Measurements from ENCODE around the gene ERVH48-1. TPM values are rescaled to one million over a fixed set of nuclear protein-coding genes. Genes with fewer than 3 reads are reported as not detected.
"Not testable (repeated sequence)": the region's sequence is repeated elsewhere in the genome, so short reads cannot be mapped to it uniquely, and the experiment has no call there.

The ERVH48-1 gene
- total RNA-seq, 1 experiment from 2014 or later = 14.7 TPM

DNA sequence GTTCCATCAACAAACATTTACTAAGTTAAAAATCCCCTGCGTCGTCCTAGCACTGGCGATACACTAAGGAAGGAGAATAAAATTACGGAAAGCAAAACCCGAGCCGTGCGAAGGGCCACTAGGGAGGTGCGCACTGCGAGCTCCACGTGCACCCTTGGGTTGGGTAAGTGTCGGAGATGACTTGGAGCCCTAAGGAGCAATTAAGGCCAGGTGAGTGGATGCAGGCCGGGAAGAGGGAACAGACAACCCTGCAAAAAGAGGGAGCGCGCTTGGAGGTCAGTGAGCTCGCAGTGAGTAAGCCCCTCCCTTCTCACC is 46.8 kb downstream of the ERVH48-1 start:
- Mint-ChIP-seq H3K36me3 (peaks cover 26% of the 10 kb centered on the region), H3K4me1 (peaks cover 28% of the 10 kb centered on the region), H3K27me3 (ENCODE audit: low read depth) (no peaks in the 10 kb centered on the region), H3K9me3 (peaks cover 1% of the 10 kb centered on the region), H3K4me3 (peak overlapping the region; percentile 94), H3K27ac (peak overlapping the region; percentile 96)
- TF ChIP-seq, protein P1, sequence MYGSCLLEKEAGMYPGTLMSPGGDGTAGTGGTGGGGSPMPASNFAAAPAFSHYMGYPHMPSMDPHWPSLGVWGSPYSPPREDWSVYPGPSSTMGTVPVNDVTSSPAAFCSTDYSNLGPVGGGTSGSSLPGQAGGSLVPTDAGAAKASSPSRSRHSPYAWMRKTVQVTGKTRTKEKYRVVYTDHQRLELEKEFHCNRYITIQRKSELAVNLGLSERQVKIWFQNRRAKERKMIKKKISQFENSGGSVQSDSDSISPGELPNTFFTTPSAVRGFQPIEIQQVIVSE (CRISPR knock-in tag; IDR thresholded peaks at IDR 0.05; ENCODE audit: borderline replicate concordance) = no peak
- TF ChIP-seq MXD4 (CRISPR knock-in tag; IDR thresholded peaks at IDR 0.05; ENCODE audit: borderline replicate concordance) (no peak), ZNF416 (CRISPR knock-in tag; IDR thresholded peaks at IDR 0.05) (no peak)
- ATAC-seq (no peak), DNase-seq (ENCODE audit: low spot score) (no peak)
- POLR2A ChIA-PET = interaction anchor here (1.1 kb wide), 1 partner anchor 14 kb away, joined by 5 read pairs; no protein-coding TSS in a partner anchor
- CTCF ChIA-PET = interaction anchor here (0.6 to 1.6 kb wide), 4 partner anchors 14 to 225 kb away, joined by 3 to 5 read pairs (median 4); partner anchors contain the start of genes NDUFV3 and PDE9A

DNA sequence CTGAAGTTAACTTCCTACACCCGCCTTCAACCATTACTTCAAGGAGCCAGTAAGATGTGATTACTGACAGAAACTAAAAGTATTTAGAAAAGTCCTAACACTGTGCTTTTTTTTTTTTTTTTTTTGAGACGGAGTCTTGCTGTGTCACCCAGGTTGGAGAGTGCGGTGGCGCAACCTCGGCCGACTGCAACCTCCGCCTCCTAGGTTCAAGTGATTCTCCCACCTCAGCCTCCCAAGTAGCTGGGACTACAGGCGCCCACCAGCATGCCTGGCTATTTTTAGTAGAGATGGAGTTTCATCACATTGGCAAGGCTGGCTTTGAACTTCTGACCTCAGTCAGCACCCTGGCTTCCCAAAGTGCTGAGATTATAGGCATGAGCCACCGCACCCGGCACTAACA is 49.6 kb downstream of the ERVH48-1 start:
- POLR2A ChIA-PET = interaction anchor here (0.7 kb wide), 1 partner anchor 210 kb away, joined by 8 read pairs; no protein-coding TSS in a partner anchor
- H3K27ac Mint-ChIP-seq; H3K27me3 Mint-ChIP-seq (ENCODE audit: low read depth); H3K9me3 Mint-ChIP-seq; CTCF ChIA-PET; DNase-seq (ENCODE audit: low spot score); H3K4me3 Mint-ChIP-seq; ATAC-seq: not testable (repeated sequence)
- Mint-ChIP-seq H3K36me3 (peaks cover 45% of the 10 kb centered on the region), H3K4me1 (peaks cover 28% of the 10 kb centered on the region)

DNA sequence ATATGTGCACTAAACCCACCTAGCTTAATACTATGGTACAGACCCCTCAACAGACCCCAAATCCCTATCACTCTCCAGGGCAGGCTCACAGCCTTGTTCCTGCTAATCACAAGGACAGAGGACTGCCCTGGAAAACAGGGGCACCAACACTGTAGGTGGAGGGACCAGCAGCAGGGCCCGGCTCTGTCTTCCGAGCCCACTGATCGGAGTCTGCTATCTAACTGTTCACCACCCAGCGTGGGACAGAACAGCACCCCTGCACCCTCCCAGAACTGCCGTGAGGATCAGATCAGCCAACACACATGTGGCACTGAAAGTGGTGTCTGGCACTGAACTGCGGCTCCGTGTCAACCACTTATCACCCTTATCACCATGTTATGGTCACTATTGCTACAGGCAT is 52.3 kb downstream of the ERVH48-1 start:
- POLR2A ChIA-PET = no interaction called here
- Mint-ChIP-seq H3K4me3 (no peak overlapping the region), H3K9me3 (no peaks in the 10 kb centered on the region), H3K4me1 (peaks cover 10% of the 10 kb centered on the region), H3K27ac (peak overlapping the region; percentile 37), H3K27me3 (ENCODE audit: low read depth) (no peaks in the 10 kb centered on the region), H3K36me3 (peaks cover 71% of the 10 kb centered on the region)
- ATAC-seq (no peak), DNase-seq (ENCODE audit: low spot score) (no peak)
- CTCF ChIA-PET = no interaction called here
- TF ChIP-seq, protein P2, sequence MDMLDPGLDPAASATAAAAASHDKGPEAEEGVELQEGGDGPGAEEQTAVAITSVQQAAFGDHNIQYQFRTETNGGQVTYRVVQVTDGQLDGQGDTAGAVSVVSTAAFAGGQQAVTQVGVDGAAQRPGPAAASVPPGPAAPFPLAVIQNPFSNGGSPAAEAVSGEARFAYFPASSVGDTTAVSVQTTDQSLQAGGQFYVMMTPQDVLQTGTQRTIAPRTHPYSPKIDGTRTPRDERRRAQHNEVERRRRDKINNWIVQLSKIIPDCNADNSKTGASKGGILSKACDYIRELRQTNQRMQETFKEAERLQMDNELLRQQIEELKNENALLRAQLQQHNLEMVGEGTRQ (CRISPR knock-in tag; IDR thresholded peaks at IDR 0.05) = no peak
- no peak for TF ChIP-seq SP1 (CRISPR knock-in tag; conservative IDR thresholded peaks at IDR 0.05)
- TF ChIP-seq JAZF1 (CRISPR knock-in tag; IDR thresholded peaks at IDR 0.05) = no peak

DNA sequence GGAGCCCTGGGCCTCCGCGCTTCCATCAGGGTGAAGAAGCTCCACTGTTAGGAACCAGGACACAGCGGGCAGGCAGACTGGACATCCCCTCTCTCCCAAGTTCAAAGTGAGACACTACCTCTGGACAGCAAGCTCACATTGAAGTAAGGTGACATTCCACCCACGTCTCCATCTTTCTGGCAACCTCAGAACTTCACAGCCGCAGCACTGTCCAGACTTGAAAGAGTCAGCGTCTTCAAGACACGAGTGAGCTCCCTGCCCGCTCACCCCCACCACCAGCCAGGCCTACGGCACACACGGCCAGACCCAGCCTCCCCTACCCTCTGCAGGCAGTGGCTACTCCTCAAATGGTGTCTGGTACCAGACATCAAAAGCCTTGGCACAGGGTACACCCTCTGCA is 57.2 kb downstream of the ERVH48-1 start:
- ChIA-PET CTCF (no interaction called here), POLR2A (no interaction called here)
- TF ChIP-seq TEAD4 (CRISPR knock-in tag; IDR thresholded peaks at IDR 0.05) (no peak), ZNF317 (CRISPR knock-in tag; IDR thresholded peaks at IDR 0.05; ENCODE audit: borderline replicate concordance, low read depth) (no peak), SOX15 (CRISPR knock-in tag; IDR thresholded peaks at IDR 0.05) (no peak), ZNF423 (CRISPR knock-in tag; IDR thresholded peaks at IDR 0.05) (no peak), ELF4 (CRISPR knock-in tag; IDR thresholded peaks at IDR 0.05; ENCODE audit: low read depth) (no peak), PRRX2 (CRISPR knock-in tag; IDR thresholded peaks at IDR 0.05) (no peak), OVOL2 (CRISPR knock-in tag; IDR thresholded peaks at IDR 0.05; ENCODE audit: borderline replicate concordance) (no peak), NR2C2 (CRISPR knock-in tag; IDR thresholded peaks at IDR 0.05) (no peak)
- TF ChIP-seq, protein P3, sequence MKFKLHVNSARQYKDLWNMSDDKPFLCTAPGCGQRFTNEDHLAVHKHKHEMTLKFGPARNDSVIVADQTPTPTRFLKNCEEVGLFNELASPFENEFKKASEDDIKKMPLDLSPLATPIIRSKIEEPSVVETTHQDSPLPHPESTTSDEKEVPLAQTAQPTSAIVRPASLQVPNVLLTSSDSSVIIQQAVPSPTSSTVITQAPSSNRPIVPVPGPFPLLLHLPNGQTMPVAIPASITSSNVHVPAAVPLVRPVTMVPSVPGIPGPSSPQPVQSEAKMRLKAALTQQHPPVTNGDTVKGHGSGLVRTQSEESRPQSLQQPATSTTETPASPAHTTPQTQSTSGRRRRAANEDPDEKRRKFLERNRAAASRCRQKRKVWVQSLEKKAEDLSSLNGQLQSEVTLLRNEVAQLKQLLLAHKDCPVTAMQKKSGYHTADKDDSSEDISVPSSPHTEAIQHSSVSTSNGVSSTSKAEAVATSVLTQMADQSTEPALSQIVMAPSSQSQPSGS (CRISPR knock-in tag; IDR thresholded peaks at IDR 0.05; ENCODE audit: borderline replicate concordance, low read depth) = no peak
- TF ChIP-seq, protein P4, sequence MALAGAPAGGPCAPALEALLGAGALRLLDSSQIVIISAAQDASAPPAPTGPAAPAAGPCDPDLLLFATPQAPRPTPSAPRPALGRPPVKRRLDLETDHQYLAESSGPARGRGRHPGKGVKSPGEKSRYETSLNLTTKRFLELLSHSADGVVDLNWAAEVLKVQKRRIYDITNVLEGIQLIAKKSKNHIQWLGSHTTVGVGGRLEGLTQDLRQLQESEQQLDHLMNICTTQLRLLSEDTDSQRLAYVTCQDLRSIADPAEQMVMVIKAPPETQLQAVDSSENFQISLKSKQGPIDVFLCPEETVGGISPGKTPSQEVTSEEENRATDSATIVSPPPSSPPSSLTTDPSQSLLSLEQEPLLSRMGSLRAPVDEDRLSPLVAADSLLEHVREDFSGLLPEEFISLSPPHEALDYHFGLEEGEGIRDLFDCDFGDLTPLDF (CRISPR knock-in tag; IDR thresholded peaks at IDR 0.05) = no peak
- TF ChIP-seq, protein P5, sequence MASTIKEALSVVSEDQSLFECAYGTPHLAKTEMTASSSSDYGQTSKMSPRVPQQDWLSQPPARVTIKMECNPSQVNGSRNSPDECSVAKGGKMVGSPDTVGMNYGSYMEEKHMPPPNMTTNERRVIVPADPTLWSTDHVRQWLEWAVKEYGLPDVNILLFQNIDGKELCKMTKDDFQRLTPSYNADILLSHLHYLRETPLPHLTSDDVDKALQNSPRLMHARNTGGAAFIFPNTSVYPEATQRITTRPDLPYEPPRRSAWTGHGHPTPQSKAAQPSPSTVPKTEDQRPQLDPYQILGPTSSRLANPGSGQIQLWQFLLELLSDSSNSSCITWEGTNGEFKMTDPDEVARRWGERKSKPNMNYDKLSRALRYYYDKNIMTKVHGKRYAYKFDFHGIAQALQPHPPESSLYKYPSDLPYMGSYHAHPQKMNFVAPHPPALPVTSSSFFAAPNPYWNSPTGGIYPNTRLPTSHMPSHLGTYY (CRISPR knock-in tag; IDR thresholded peaks at IDR 0.05) = no peak
- Mint-ChIP-seq H3K27ac (no peak overlapping the region; the same call in none of the 2 replicates), H3K9me3 (no peaks in the 10 kb centered on the region), H3K27me3 (ENCODE audit: low read depth) (no peaks in the 10 kb centered on the region), H3K4me1 (peaks cover 6% of the 10 kb centered on the region), H3K36me3 (peaks cover 66% of the 10 kb centered on the region), H3K4me3 (no peak overlapping the region)
- ATAC-seq = no peak
- no peak for DNase-seq (ENCODE audit: low spot score)

Measured in WTC11 (cell line).